K562 (cell line): ENCODE data around the gene RAI2.

ENCODE experiments used
- CBFA2T2 ChIP-seq: fragments of 450-650 bp; conservative IDR thresholded peaks from 2 replicates; pipeline ENCODE4 v1.6.1; 2017; ENCODE audit warnings: mild to moderate bottlenecking
- GABPA ChIP-seq: fragments of 200-800 bp; sonication (Bioruptor generic); conservative IDR thresholded peaks from 2 replicates; pipeline ENCODE4 v1.6.1; 2016; ENCODE audit warnings: low read depth, missing genetic modification characterization, missing compliant biosample characterization
- HDGF ChIP-seq: fragments of 450-650 bp; IDR thresholded peaks from 2 replicates; pipeline ENCODE4 v1.6.1; 2016
- MEF2D ChIP-seq: conservative IDR thresholded peaks from 2 replicates; pipeline ENCODE4 v1.6.1; 2016; ENCODE audit warnings: low read depth, missing genetic modification characterization, missing compliant biosample characterization
- TRIM24 ChIP-seq, 2 experiments: fragments of 450-650 bp; IDR thresholded peaks; 2 replicates each; pipeline ENCODE4 v1.6.1; 2016
- ZBTB2 ChIP-seq: fragments of 450-650 bp; IDR thresholded peaks from 2 replicates; pipeline ENCODE4 v1.6.1; 2016; ENCODE audit warnings: antibody characterized with exemption
- TF ChIP-seq, protein P1 (sequence below): IDR thresholded peaks from 2 replicates; pipeline ENCODE4 v1.6.1; 2011; ENCODE audit warnings: borderline replicate concordance, low read depth, mild to moderate bottlenecking, moderate library complexity, low read length; ENCODE audit not compliant: insufficient read depth, poor library complexity, severe bottlenecking

GRCh38 chrX:17813277-17813676 is 47.8 kb downstream of the RAI2 start:
- TF ChIP-seq MEF2D (tag), result no peak
- no peak for TF ChIP-seq GABPA (tag)
- TF ChIP-seq, protein P1, sequence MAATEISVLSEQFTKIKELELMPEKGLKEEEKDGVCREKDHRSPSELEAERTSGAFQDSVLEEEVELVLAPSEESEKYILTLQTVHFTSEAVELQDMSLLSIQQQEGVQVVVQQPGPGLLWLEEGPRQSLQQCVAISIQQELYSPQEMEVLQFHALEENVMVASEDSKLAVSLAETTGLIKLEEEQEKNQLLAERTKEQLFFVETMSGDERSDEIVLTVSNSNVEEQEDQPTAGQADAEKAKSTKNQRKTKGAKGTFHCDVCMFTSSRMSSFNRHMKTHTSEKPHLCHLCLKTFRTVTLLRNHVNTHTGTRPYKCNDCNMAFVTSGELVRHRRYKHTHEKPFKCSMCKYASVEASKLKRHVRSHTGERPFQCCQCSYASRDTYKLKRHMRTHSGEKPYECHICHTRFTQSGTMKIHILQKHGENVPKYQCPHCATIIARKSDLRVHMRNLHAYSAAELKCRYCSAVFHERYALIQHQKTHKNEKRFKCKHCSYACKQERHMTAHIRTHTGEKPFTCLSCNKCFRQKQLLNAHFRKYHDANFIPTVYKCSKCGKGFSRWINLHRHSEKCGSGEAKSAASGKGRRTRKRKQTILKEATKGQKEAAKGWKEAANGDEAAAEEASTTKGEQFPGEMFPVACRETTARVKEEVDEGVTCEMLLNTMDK, result no peak
- no peak for TF ChIP-seq ZBTB2
- no peak for TF ChIP-seq TRIM24 (IDR thresholded peaks at IDR 0.05)
- TF ChIP-seq CBFA2T2, result no peak
- TF ChIP-seq HDGF, result no peak
